Kidney glomerular epithelial cell (primary cell): ENCODE results near the gene TFEB.

ENCODE experiments used
- DNase-seq: peaks from one replicate; lab custom pipeline; 2025; lab: John Stamatoyannopoulos, UW

Gene TFEB

DNA sequence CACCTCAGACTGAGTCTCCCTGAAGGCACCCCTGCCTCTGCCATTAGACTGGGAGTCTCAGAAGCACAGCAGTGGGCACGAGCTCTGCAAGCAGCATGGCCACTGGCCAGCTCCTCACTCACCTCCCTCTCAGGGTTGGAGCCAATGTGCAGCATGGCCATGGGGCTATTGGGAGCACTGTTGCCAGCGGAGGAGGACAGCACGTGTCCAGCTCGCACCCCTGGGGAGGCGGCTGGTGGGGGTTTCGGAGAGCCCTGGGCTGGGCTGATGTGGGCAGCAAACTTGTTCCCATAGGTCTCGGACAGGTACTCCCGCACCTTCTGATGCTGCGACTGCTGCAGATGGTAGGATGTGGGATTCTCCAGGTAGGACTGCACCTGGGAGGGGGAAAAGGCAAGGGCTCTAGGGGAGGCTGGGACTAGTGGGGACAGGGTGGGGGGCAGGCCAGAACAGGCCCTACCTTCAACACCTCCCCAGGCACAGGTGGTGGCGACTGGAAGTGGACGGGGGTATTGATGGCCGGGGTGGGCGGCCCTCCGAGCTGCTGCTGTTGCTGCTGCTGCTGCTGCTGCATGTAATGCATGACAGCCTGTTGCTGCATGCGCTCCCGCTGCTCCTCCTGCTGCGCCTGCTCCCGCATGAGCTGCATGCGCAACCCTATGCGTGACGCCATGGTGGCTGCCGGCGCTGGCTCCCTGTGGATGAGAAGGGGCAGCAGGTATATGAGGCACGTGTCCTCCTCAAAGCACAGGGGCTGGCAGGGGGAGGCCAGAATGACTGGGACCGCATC lies 44.7 kb downstream of the TFEB start:
- DNase-seq: no peak

DNA sequence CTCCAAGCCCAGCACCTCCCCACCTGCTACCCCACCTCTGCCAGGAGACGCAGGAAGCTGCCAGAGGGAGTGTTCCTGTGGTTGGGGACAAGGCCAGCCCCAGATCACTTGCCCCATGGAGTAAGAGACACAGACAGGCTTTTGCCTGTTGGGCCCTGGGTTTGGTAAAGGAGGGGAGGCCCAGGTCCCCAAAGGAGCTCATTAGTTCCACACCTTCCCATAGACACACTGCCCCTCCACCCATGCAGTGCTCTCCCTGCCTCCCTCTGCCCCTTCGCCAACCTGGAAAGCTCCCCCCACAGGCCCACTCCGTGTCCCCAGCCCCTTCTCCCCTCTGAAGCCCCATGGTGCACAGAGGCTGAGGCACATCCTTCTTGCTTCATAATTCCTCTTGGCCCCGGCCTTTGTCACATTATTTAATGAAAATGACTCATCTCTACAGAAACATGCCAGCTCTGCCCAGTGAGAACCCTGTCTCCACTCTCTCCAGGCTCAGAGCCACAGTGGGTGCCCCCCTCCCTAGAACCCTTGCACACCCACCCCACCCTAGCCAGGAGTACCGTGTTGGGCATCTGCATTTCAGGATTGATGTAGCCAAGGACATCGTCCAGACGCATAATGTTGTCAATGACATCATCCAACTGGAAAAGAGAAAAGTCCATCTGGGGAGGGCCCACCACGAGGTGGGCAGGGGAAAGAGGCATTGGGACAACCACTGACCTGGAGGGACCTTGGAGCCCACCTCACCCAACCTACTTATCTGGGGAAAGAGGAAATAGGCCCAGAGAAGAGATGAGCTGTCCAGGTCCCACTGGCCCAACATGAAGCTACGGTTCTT lies 46.0 kb downstream of the TFEB start:
- no peak for DNase-seq

DNA sequence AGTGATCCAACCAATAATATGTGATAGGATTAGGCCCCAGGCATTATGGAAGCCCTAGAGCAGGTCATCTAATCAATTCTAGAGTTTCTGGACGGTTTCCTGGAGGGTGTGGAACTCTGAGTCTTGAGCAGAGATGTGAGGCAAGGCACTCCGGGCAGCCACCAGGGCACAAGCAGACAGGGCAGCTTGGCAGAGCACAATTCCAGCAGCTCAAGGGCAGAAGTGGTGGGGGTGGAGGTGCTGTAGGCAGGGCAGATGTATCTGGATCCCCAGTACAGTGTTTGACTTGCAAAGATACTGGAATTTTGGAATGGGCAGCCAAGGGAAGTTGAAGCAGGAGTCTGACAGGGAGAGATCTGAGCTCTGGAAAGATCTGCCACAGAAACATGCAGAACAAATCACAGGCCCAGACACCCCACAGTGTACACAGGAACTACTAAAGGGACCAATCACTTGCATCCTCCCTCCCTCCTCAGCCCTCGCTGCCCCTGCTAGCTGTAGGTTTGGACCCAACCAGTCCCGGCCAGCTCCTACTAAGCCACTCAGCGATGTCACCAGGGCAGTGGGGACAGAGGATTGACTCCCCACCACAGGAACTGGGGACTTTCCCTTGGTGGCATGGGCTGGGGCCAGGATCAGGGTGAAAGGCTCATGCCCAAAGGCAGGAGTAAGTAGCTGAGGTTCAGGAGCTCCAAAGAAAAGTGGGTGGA lies 47.0 kb downstream of the TFEB start:
- DNase-seq: no peak

DNA sequence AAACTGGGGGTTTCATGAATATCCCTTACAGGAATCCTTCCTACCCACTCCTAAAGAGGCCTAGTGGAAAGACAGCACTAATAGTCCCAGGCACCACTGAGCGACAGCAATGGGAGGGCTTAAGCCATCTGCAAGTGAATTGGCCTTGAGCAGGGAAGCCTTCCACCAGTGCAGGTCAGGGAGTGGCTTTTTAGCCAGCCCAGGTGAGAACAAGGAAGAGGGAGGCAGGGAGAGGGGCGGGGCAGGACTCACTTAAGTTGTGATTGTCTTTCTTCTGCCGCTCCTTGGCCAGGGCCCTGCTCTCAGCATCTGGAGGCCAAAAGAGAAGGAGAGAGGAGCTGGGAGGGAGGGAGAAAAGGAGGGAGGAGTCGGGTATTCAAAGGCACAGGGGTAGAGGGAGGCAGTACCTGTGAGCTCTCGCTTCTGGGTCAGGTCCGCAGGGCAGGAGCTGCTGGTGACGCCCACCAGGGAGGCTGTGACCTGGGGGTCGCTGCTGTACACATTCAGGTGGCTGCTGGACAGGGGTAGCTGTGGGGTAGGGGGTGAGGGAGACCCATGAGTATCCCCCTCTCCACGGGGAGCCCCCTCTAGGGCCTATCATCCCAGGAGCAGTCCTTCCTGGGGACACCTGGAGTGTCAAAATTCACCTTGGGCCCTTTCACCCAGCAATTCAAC lies 47.8 kb downstream of the TFEB start:
- no peak for DNase-seq

DNA sequence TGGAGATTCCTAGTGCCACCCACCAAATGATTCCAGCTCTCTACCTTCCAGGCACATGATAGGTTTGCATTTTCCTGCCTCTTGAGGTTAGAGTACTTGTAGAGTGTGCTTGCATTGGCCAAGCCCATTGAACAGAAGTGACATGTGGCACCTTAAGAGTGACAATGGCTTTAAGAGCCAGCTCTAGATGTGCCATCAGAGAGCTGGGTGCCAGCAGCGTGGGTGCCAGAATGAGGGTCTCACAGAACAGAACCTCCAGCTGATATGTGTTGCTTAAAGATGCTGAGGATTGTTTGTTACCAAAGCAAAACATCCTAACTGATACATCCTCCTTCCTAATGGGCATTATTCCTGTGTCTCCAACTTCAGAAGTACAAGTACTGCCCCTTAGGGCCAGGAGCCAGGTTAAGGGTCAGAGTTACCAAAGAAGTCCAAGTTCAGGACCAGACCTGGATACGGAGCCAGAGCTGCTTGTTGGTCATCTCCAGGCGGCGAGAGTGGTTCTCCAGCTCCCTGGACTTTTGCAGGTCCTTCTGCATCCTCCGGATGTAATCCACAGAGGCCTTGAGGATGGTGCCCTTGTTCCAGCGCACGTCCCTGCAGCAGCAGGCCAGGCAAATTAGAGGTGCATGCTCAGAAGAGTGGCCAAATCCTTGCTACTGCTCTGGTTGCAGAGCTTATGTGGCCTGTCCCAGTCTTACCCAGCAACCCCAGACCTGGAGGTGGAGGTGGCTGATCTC lies 49.6 kb downstream of the TFEB start:
- no peak for DNase-seq

DNA sequence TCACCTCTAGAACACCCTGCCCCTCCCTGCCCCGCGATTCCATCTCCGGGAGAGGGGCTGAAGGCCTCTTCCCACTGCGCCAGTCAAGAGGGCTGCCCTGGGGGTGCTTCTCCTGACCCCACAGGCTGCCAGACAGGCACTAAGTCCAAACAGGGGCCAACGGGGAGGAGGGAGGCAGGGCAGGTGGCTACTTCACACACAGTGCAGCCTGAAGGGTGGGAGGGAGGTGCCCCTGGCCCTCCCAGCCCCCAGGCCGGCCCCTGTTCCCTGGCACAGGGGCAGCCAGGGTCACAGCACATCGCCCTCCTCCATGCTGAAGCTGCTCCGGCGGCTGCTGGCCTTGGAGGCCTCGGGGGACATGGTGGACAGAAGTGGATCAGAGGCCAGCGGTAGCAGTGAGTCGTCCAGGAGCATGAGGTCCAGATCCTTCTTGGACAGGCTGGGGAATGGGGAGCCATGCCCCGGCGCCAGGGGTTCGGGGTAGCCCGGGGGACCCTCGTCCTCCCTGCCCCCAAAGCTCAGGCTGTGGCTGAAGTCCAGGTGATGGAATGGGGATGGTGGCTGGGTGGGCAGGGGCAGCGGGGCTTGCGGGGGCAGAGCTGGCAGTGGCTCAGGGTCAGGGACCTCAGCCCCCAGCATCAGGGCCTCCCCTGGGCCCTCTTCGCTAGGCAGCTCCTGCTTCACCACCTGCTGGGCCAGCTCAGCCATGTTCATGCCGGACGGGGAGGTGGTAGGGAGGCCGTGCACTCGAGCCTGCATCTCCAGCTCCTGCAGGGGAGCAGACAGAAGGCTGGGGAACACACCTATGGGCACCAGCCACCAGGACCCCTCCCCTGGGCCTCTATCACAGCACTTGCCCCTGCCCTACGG lies 50.9 kb downstream of the TFEB start:
- DNase-seq: no peak

DNA sequence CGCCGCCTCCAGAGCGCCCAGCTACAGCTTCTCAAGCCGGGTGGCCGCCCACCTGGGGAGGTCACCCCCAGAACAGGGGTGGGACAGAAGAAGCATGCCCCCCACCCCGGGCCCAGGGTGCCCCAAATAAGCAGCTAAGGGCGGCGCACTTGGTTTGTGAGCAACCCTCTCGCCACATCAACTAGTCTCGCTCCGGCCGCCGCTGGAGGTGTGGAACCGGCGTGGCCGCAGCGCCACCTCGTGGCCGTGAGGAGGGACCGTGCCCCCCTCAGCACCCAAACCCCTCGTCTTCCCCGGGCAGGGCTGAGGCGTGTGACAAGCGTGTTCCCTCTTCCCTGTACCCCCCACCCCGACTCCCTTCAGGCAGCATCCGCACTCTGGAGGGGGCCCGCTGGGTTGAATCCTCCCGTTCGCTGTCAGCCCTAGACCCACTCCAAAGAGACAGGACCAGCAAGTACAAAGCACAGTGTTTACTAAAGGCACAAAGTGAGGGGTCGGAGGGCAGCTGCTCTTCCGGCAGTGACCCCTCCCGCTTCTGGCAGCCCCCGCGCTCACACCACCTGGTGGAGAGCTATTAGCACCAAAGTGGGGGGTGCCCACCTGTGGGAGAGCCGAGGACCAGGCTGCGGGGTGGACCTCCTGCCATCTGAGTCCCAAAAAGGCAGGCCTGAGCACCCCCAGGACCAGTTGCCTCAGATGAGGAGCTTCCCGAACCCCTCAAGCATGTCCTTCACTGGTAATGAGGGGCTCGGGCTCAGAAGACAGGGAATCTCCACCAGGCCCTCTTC lies 51.7 kb downstream of the TFEB start:
- DNase-seq: peak; percentile 50

DNA sequence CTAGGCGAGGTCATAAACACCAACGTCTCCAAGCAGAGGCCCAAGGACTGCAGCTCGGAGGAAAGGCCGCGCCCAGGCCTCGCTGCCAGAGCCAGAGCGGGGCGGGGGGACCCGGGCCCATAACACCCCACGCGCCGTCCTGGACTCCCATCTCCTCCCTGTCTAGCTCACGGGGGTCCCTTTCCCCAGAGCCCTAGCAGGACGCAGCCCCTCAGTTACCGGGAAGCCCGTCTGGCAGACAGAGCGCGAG lies 52.2 kb downstream of the TFEB start:
- DNase-seq: no peak

DNA sequence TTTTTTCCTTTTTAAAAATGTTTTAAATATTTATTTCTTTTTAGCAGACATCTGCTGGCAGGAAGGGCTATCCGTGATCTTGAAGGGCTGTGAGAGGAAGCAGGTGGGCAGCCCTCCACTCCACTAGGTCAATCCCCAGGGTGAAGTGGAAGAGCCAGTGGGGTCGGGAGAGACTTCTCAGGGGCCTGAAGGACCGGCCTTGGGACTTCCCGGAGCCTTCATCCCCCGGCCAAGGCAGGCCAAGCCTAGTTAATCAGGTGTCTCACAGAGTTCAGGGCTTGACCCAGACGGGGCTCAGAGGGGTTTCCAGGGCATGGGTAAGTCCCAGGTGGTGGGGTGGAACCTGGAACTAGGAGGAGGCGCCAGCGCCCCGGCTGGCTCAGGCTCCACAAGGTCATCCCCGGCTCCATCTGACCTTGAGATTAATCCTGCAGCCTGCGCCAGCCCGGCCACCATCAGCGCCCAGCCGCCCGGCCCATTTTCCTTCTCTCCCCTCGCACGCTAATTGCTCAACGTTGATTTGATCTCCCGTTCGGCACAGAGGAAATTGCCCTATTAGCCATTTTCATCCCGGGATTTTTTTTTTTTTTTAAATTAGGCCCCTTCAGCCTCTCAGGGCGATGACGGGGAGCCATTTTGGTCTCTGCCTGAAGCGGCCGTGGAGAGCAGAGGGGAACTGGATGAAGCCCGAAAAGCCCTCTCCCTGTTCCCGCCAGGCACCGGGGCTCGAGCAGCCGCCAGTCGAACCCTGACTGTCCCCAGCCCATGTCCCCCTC lies 52.7 kb downstream of the TFEB start:
- no peak for DNase-seq

DNA sequence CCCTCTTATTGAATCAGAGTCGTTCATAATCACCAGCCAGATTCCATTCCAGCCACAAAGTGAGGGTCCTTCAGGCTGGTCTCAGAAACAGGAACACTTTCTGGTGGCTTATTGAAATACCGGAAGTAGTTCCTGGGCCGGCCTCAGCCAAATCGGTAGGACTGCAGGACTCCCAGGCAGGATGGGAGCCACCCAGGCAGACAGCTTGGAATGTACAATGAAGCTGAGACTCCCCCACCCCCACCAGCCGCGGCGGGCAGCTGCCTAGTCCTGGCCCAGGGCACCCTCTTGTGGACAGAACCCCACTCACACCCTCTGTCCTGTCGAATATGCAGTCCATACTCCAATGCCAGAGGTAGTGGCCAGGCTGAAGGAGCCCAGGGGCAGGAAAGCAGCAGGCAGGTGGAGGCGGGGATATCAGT lies 53.3 kb downstream of the TFEB start:
- peak; percentile 87 for DNase-seq

DNA sequence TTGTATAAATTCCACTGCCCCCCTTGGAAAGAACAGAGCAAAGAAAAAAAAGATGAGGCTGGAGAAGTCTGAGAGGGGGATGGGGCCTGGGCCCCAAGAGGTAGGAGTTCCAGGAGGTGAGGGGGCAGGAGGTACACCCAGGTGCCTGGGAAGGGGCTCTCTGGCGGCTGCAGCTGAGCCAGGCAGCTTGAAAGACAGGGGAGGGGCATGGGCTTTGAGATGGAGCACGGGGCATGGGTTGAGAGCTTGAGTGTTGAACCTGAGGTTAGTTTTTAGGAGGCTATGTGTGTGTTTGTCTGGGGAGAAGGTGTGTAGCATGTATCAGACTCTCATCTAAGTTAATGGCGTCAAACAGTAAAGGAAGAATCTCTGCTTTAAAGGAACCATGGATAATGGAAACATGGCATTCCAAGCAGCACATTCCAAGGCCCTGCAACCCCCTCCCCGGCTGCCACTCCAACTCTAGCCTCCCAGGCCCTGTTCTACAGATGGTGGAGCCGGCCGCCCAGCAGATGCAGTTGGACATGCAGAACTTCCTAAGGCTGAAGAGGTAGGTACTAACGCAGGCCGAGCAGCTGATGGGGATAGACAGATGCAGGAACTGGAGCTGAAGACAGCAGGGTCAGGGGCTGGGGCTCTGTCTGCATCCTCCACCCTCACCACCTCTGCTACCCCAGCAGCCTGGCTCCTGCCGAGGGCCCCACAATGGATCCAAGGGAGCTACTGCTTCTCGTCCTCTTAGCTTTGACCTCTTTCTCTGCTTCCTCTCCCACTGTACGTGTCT lies 55.0 kb downstream of the TFEB start:
- DNase-seq: no peak

DNA sequence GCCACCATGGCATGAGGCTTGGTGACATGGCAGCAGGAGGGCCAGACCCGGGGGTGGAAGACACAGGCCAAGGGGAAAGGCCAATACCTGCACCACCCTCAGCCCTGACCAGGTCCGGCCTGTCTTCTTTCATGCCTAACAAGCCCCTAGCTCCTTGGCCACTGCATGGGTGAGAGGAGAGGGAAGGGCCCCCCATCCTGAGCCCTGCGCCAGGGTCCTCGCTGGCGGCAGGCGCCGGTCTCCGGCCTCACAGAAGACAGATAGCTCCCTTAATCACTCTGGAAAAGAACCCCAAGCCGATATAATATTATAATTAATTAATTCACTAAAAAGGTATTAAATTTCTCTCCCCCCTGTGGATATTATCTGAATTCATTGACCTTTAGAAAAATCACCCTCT lies 55.7 kb downstream of the TFEB start:
- DNase-seq: no peak

DNA sequence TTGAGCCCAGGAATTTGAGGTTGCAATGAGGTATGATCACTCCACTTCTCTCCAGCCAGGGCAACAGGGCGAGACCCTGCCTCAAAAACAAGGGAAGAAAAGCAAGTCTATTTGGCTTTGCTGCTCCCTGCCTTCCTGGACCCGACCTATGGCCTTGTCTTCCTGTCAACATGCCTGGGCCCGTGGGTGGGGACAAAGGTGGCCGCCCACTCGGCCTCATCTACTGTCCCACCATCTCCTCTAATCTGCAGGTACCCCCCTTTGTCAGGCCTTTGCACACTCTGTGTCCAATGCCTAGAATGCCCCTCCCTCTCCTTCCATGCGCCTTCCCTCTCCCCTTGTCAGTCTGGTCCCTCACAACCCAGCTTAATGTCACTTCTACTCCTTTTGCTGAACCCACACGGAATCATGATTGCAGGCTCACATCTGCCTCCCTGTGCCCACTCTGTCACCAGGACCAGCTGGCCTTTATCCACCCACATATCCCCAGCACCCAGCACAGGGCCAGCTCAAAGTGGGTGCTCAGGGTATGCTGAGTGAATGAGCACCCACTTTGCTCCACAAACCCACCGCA lies 56.8 kb downstream of the TFEB start:
- DNase-seq: no peak

DNA sequence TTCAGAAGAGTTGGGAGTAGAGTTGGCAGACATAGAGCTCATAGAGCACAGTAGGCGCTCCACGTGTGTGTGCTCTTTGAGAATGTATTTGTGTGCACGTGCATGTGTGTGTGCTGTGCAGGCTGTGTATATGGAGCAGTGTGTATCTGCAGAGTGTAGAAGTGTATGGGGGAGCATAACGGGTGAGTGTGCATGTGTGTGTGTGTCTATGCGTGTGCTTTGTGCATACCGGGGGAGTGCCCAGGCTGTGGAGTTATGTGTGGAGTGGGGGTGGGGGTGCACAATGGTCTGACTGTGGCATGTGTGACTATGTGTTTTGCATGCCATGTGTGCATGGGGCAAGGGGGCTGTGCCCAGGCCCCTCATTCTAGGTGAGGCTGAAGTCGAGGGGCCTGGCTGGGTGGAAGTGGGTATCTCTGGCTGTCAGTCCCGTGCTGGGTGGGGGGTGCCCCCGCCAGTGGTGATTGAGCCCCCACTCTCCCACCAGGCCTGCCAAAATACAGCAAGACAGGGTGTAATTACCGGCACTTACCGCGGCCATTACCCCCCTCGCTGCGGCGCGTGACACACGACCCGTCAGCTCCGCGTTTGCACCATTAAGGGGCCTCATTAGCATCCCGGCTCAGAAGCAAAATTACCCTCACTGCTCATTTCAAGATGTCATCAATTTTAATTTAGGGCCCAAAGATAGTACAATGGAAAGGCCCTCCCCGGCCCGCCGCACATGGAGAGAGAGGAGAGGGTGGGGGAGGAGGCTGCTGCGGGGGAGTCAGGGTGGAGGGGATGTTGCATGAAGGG lies 58.1 kb downstream of the TFEB start:
- no peak for DNase-seq

DNA sequence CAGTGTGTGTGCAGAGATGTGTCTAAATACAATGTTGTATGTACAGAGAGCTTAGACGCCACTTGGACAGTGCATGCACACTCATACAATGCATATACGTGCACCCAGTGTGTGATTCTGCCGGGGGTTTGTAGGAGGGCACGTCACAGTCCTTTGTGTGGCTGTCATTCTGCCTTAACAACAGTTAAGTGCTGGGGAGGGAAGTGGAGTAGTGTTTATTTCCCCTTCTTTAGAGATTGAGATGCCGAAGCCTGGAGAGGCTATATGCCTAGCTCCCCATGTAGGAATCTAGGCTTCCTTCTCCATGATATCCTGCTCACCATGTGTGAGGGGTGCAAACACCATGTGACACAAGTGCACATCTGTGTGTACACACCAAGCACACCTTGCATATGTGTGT lies 59.0 kb downstream of the TFEB start:
- no peak for DNase-seq

DNA sequence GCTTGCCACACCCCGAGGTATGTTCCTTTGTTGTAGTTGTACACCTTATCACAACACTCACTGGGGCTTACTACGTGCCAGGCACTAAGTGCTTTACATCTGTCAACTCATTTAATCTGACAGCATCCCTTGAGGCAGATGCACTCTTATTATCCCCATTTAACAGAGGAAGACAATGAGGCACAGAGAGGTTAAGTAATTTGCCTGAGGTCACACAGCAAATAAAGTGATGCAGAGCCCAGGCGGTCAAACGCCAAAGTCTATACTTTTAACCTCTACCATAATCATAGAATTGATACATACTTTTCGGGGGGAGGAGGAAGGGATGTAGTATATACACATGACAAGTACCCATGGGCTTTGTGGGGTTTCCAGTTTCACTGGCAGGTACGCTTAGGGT lies 59.4 kb downstream of the TFEB start:
- DNase-seq: no peak

DNA sequence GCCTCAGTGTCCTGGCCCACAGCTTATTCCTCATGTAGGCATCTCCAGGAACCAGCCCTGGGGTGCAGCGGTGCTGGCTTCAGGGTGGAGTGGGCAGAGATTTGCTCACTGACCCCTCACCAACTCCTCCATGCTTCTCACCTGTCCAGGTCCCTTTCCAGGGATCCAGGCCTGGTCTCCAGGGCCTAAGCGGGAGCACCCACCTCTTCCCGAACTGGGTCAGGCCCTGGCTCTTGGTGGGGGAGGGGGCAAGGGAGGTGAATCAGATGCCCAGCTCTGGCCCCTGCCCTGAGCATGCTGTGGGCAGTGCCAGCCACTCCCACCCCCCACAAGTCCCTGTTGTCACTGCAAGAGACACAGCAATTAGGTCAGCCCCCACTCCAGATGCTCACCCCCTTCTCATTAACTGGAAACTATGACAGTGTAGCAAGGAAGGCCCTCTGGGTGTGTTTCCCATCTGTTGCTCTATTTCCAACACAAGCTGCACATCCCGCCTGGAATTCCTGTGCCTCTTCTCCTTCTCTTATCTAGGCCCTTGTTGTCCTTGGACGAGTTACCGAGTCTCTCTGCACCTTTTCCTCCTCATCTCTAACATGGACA lies 60.1 kb downstream of the TFEB start:
- no peak for DNase-seq
